Mammary epithelial cell (primary cell): ENCODE measurements around the gene TNNT3.

Source experiments
- CTCF ChIP-seq, 2 donors: IDR thresholded peaks in 1 of 2; conservative IDR thresholded peaks in 1 of 2; 2 replicates each; pipeline ENCODE4 v1.5.1; 2011 to 2012; ENCODE audit warnings: inconsistent platforms in 2 of 2, low read length in 2 of 2, mild to moderate bottlenecking in 2 of 2, control low read depth in 1 of 2, low read depth in 1 of 2; ENCODE audit not compliant: insufficient read depth in 1 of 2; ENCODE audit errors: extremely low read depth in 1 of 2
- EZH2 ChIP-seq: IDR thresholded peaks from 2 replicates; pipeline ENCODE4 v1.6.1; 2012; ENCODE audit warnings: low read length, inconsistent platforms, borderline replicate concordance

- TF ChIP-seq CTCF (conservative IDR thresholded peaks at IDR 0.05 in 1 of 2, IDR thresholded peaks at IDR 0.05 in 1 of 2; ENCODE audit: extremely low read depth in 1 of 2, insufficient read depth in 1 of 2, low read depth in 1 of 2, low read length in 2 of 2), result no peak
- TF ChIP-seq EZH2, result no peak
These were observed 14.2 kb downstream of the TNNT3 start for GRCh38 chr11:1933416-1934334.
